IMR-90 (cell line): Measurements from ENCODE around the gene TGIF2LX. TPM values are rescaled to one million over a fixed set of nuclear protein-coding genes. Genes with fewer than 3 reads are reported as not detected.
"Not testable (repeated sequence)": the region's sequence is repeated elsewhere in the genome, so short reads cannot be mapped to it uniquely, and the experiment has no call there.

Experiments used
- ATAC-seq: fragments of 200-7000 bp; cut with Tn5 transposase; 2 replicates; pipeline ENCODE4 v1.9.1; 2020; ENCODE audit warnings: low read depth, mild to moderate bottlenecking, moderate library complexity
- BruUV-seq: library from RNA; stranded (reverse); fragments of 400-500 nt; replicated peaks from 2 replicates; lab custom pipeline; 2021; lab: Mats Ljungman, UMichigan
- CTCF ChIA-PET: fragments of 300-600 bp; formaldehyde crosslinking; extraction: SDS; loops from one replicate; lab custom pipeline; 2021; ENCODE audit warnings: antibody characterized with exemption; lab: Yijun Ruan, JAX
- POLR2A ChIA-PET: fragments of 300-600 bp; sonication (Branson Sonifier 250); formaldehyde crosslinking; loops from one replicate; lab custom pipeline; 2022; ENCODE audit warnings: antibody characterized with exemption; ENCODE audit not compliant: unreplicated experiment; lab: Charles Lee
- DNase-seq: peaks from one replicate; pipeline ENCODE4 v3.0.0; 2013
- H2AFZ ChIP-seq: replicated peaks from 2 replicates; pipeline ENCODE3; 2013; ENCODE audit warnings: low read length, mild to moderate bottlenecking; ENCODE audit not compliant: poor library complexity
- H2AK5ac ChIP-seq: 2 replicates; pipeline ENCODE4 v1.6.1; 2013; ENCODE audit warnings: low read depth, low read length, inconsistent platforms
- H2AK9ac ChIP-seq: replicated peaks from 2 replicates; pipeline ENCODE3; 2013; ENCODE audit warnings: mild to moderate bottlenecking, low read depth, low read length, moderate library complexity; ENCODE audit not compliant: poor library complexity
- H2BK120ac ChIP-seq: 2 replicates; pipeline ENCODE4 v1.6.1; 2013; ENCODE audit warnings: low read depth, low read length, inconsistent platforms
- H2BK15ac ChIP-seq: 3 replicates; pipeline ENCODE4 v1.6.1; 2013; ENCODE audit warnings: low read depth, low read length, inconsistent platforms
- H2BK20ac ChIP-seq: 2 replicates; pipeline ENCODE4 v1.6.1; 2013; ENCODE audit warnings: low read depth, mild to moderate bottlenecking, inconsistent platforms, low read length, moderate library complexity
- H2BK5ac ChIP-seq: 2 replicates; pipeline ENCODE4 v1.6.1; 2013; ENCODE audit warnings: mild to moderate bottlenecking, low read depth, low read length, inconsistent platforms; ENCODE audit not compliant: poor library complexity, severe bottlenecking
- H3K14ac ChIP-seq: replicated peaks from 2 replicates; pipeline ENCODE4 v1.6.1; 2013; ENCODE audit warnings: low read depth, low read length, inconsistent platforms
- H3K18ac ChIP-seq: 2 replicates; pipeline ENCODE4 v1.6.1; 2013; ENCODE audit warnings: low read depth, low read length, control low read depth
- H3K23ac ChIP-seq: 2 replicates; pipeline ENCODE4 v1.6.1; 2013; ENCODE audit warnings: low read depth, low read length, inconsistent platforms
- H3K27ac ChIP-seq: 2 replicates; pipeline ENCODE4 v1.5.1; 2013; ENCODE audit warnings: mild to moderate bottlenecking, control low read depth, low read length; ENCODE audit not compliant: insufficient read depth
- H3K27me3 ChIP-seq: 2 replicates; pipeline ENCODE4 v1.6.1; 2013; ENCODE audit warnings: low read length; ENCODE audit not compliant: control insufficient read depth, insufficient read depth
- H3K36me3 ChIP-seq: 2 replicates; pipeline ENCODE4 v1.6.1; 2013; ENCODE audit warnings: low read length, mixed read lengths; ENCODE audit not compliant: control insufficient read depth, insufficient read depth
- H3K4ac ChIP-seq: 2 replicates; pipeline ENCODE4 v1.6.1; 2013; ENCODE audit warnings: low read depth, low read length, inconsistent platforms
- H3K4me1 ChIP-seq: 2 replicates; pipeline ENCODE4 v1.6.1; 2013; ENCODE audit warnings: low read length, mixed read lengths; ENCODE audit not compliant: control insufficient read depth, insufficient read depth
- H3K4me2 ChIP-seq: 2 replicates; pipeline ENCODE4 v1.6.1; 2013; ENCODE audit warnings: low read depth, mild to moderate bottlenecking, control low read depth, low read length, moderate library complexity
- H3K4me3 ChIP-seq: 2 replicates; pipeline ENCODE4 v1.5.1; 2013; ENCODE audit warnings: low read depth, mild to moderate bottlenecking, control low read depth, low read length, moderate library complexity; ENCODE audit not compliant: insufficient read depth
- H3K56ac ChIP-seq: 2 replicates; pipeline ENCODE4 v1.6.1; 2013; ENCODE audit warnings: low read length, inconsistent platforms; ENCODE audit not compliant: insufficient read depth; ENCODE audit errors: extremely low read depth
- H3K79me1 ChIP-seq, 2 experiments: 2 replicates each; pipeline ENCODE4 v1.6.1; 2013; ENCODE audit warnings: low read length in 2 of 2, inconsistent platforms in 1 of 2, low read depth in 1 of 2
- H3K9ac ChIP-seq: 2 replicates; pipeline ENCODE4 v1.6.1; 2013; ENCODE audit warnings: low read depth, low read length, control low read depth
- H3K9me1 ChIP-seq: 2 replicates; pipeline ENCODE4 v1.6.1; 2013; ENCODE audit warnings: low read length, inconsistent platforms; ENCODE audit not compliant: insufficient read depth
- H3K9me3 ChIP-seq: 2 replicates; pipeline ENCODE4 v1.6.1; 2013; ENCODE audit warnings: low read length; ENCODE audit not compliant: control insufficient read depth, insufficient read depth
- H4K20me1 ChIP-seq: 2 replicates; pipeline ENCODE4 v1.6.1; 2013; ENCODE audit warnings: low read length, inconsistent platforms; ENCODE audit not compliant: insufficient read depth
- H4K5ac ChIP-seq: 2 replicates; pipeline ENCODE4 v1.6.1; 2013; ENCODE audit warnings: mild to moderate bottlenecking, low read depth, low read length, control low read depth
- H4K8ac ChIP-seq, 2 experiments: 2 replicates each; pipeline ENCODE4 v1.6.1; 2013; ENCODE audit warnings: low read depth in 2 of 2, low read length in 2 of 2, control low read depth in 1 of 2, inconsistent platforms in 1 of 2
- H4K91ac ChIP-seq: 2 replicates; pipeline ENCODE4 v1.6.1; 2013; ENCODE audit warnings: low read depth, low read length, inconsistent platforms; ENCODE audit not compliant: insufficient read depth
- WGBS, 2 experiments: methylation state at CpG; one replicate each; pipeline versions ENCODE4 v1.1.5 to v1.1.7; 2013; ENCODE audit warnings: missing lambda C conversion rate in 2 of 2; ENCODE audit not compliant: insufficient read length in 1 of 2; ENCODE audit errors: extremely low coverage in 2 of 2; 5-methylcytosine and 5-hydroxymethylcytosine counted together
- dilution Hi-C: fragments of 300-500 bp; cut with HindIII; formaldehyde crosslinking; loops from one replicate; pipeline ENCODE4 v1.14.3; 2018; ENCODE audit warnings: low sequenced_read_pairs; ENCODE audit not compliant: unreplicated experiment
- in situ Hi-C: fragments of 300-500 bp; cut with MboI; formaldehyde crosslinking; loops from 3 replicates; pipeline ENCODE4 v1.14.3; 2019; ENCODE audit warnings: low sequenced_read_pairs, inconsistent platforms, mixed read lengths
- intact Hi-C: fragments of 100-400 bp; cut with micrococcal nuclease; formaldehyde crosslinking; loops from 2 replicates; pipeline ENCODE4 v1.10.0; 2022
- polyA plus RNA-seq, 3 experiments: library from polyadenylated mRNA; depleted of rRNA; stranded (reverse); fragments of >200 nt; gene quantifications; 2 replicates each; pipeline ENCODE4 v1.2.3, GENCODE V29; 2012; ENCODE audit warnings: low replicate concordance in 1 of 3
- total RNA-seq: library from RNA; depleted of rRNA; stranded (reverse); fragments of >200 nt; gene quantifications from 2 replicates; pipeline ENCODE4 v1.2.3, GENCODE V29; 2012

Gene TGIF2LX
- total and polyA plus RNA-seq, 2 of the 4 experiments (the other 2 are of a cell fraction), result not detected

- H4K8ac ChIP-seq, H3K4me3 ChIP-seq, H2BK5ac ChIP-seq, H3K9ac ChIP-seq, H3K27ac ChIP-seq, CTCF ChIA-PET, H3K79me1 ChIP-seq, H2AK9ac ChIP-seq, H4K20me1 ChIP-seq, dilution Hi-C loops, H3K4me2 ChIP-seq, H2AK5ac ChIP-seq, H3K23ac ChIP-seq, H3K9me3 ChIP-seq, H3K9me1 ChIP-seq, DNase-seq, intact Hi-C loops, BruUV-seq, H4K91ac ChIP-seq, H2AFZ ChIP-seq, H2BK20ac ChIP-seq, H3K18ac ChIP-seq, H2BK120ac ChIP-seq, H2BK15ac ChIP-seq, POLR2A ChIA-PET, H3K4me1 ChIP-seq, H4K5ac ChIP-seq, H3K4ac ChIP-seq, ATAC-seq, H3K36me3 ChIP-seq, H3K14ac ChIP-seq, in situ Hi-C loops, H3K27me3 ChIP-seq, H3K56ac ChIP-seq: not testable (repeated sequence)
- no CpG with 5 or more reads among the region's 5 CpGs for WGBS, 2 experiments
Measured at GRCh38 chrX:89943077-89943476, 21.4 kb downstream of the TGIF2LX start.

GRCh38 chrX:89965588-89965987, 43.9 kb downstream of the TGIF2LX start:
- H4K91ac ChIP-seq, DNase-seq, ATAC-seq, H2AK5ac ChIP-seq, H3K18ac ChIP-seq, H3K4me3 ChIP-seq, H4K20me1 ChIP-seq, POLR2A ChIA-PET, H2BK5ac ChIP-seq, H3K9me3 ChIP-seq, H2AK9ac ChIP-seq, H3K36me3 ChIP-seq, H3K4me2 ChIP-seq, H2AFZ ChIP-seq, H3K4me1 ChIP-seq, H3K9me1 ChIP-seq, H3K27me3 ChIP-seq, H3K23ac ChIP-seq, H3K56ac ChIP-seq, CTCF ChIA-PET, intact Hi-C loops, H4K8ac ChIP-seq, H3K9ac ChIP-seq, H3K79me1 ChIP-seq, BruUV-seq, H3K27ac ChIP-seq, H2BK15ac ChIP-seq, H4K5ac ChIP-seq, in situ Hi-C loops, H3K4ac ChIP-seq, H2BK20ac ChIP-seq, H2BK120ac ChIP-seq, H3K14ac ChIP-seq, dilution Hi-C loops: not testable (repeated sequence)
- WGBS, 2 experiments, result no CpG with 5 or more reads among the region's 24 CpGs
